ENCODE results near the gene APOLD1. TPM values are rescaled to one million over a fixed set of nuclear protein-coding genes. Genes with fewer than 3 reads are reported as not detected.
A peak's percentile ranks its signal among the peaks of the same experiment; 100 is the strongest.

APOLD1 gene
- polyA plus RNA-seq, 2 of the 4 experiments (the other 2 are of a cell fraction): 0.44 to 1.3 TPM

GRCh38 chr12:12794686-12795085, 9.2 kb downstream of the APOLD1 start:
- ATAC-seq (no peak), DNase-seq (ENCODE audit: low read depth in 1 of 2, low spot score in 1 of 2) (no peak), FAIRE-seq (no peak)
- CTCF ChIA-PET: interaction anchor here (1.6 to 3.9 kb wide), 3 partner anchors 14 to 97 kb away, joined by 5 to 31 read pairs (median 11); partner anchors contain the start of genes DDX47 and GPRC5A
- Histone ChIP-seq H3K9me3 (no peaks in the 10 kb centered on the region), H3K4me1 (peaks cover 15% of the 10 kb centered on the region; the same call in 2 of the 3 replicates), H3K4me2 (no peak overlapping the region), H3K27ac (no peak overlapping the region), H3K4me3 (no peak overlapping the region)
- TF ChIP-seq PBX3 (IDR thresholded peaks at IDR 0.05) (no peak), SREBF2 (IDR thresholded peaks at IDR 0.05) (no peak), RNF2 (IDR thresholded peaks at IDR 0.05; ENCODE audit: borderline replicate concordance, low read depth) (no peak), CBX8 (IDR thresholded peaks at IDR 0.05) (no peak), HOXB5 (CRISPR knock-in tag; IDR thresholded peaks at IDR 0.05) (no peak), REST (IDR thresholded peaks at IDR 0.05) (no peak), ZC3H11A (IDR thresholded peaks at IDR 0.05) (no peak), TP53 (CRISPR knock-in tag; IDR thresholded peaks at IDR 0.05) (no peak), ZNF302 (CRISPR knock-in tag; IDR thresholded peaks at IDR 0.05) (no peak), EHMT2 (IDR thresholded peaks at IDR 0.05; ENCODE audit: low read depth) (no peak), CHD2 (IDR thresholded peaks at IDR 0.05; ENCODE audit: low read length, partially characterized antibody) (no peak), RARB (CRISPR knock-in tag; IDR thresholded peaks at IDR 0.05) (no peak), JUN (IDR thresholded peaks at IDR 0.05) (no peak), HES2 (IDR thresholded peaks at IDR 0.05) (no peak), POLR2A (IDR thresholded peaks at IDR 0.05; ENCODE audit: low read length) (no peak)
- POLR2A ChIA-PET: no interaction called here
- WGBS (ENCODE audit: missing lambda C conversion rate): 88% methylated on average over 2 of the region's 2 CpGs

GRCh38 chr12:12796171-12796570, 10.7 kb downstream of the APOLD1 start:
- Histone ChIP-seq H3K4me3 (no peak overlapping the region), H3K4me1 (peaks cover 23% of the 10 kb centered on the region), H3K4me2 (no peak overlapping the region), H3K27ac (0 out of 6 replicates have a peak overlapping the region, but pooled peaks of 1 of the 2 experiments have one; percentile 28), H3K9me3 (no peaks in the 10 kb centered on the region)
- DNase-seq (ENCODE audit: low read depth in 1 of 2, low spot score in 1 of 2) (no peak), ATAC-seq (no peak), FAIRE-seq (no peak)
- POLR2A ChIA-PET: no interaction called here
- CTCF ChIA-PET: interaction anchor here (0.7 to 5.0 kb wide), 5 partner anchors 8 to 179 kb away, joined by 3 to 51 read pairs (median 5); no protein-coding TSS in a partner anchor
- WGBS (ENCODE audit: missing lambda C conversion rate): 61% methylated on average over 3 of the region's 3 CpGs
- TF ChIP-seq SREBF2 (IDR thresholded peaks at IDR 0.05) (no peak), JUNB (IDR thresholded peaks at IDR 0.05) (no peak), ESRRA (IDR thresholded peaks at IDR 0.05; ENCODE audit: borderline replicate concordance, low read length) (no peak), HMGXB4 (CRISPR knock-in tag; IDR thresholded peaks at IDR 0.05; ENCODE audit: borderline replicate concordance) (no peak), USF2 (IDR thresholded peaks at IDR 0.05) (no peak), ZNF302 (CRISPR knock-in tag; IDR thresholded peaks at IDR 0.05) (no peak), BCL3 (IDR thresholded peaks at IDR 0.05) (no peak), MAZ (IDR thresholded peaks at IDR 0.05; ENCODE audit: borderline replicate concordance, low read depth, low read length) (no peak), RNF2 (IDR thresholded peaks at IDR 0.05; ENCODE audit: borderline replicate concordance, low read depth) (no peak), RCOR1 (IDR thresholded peaks at IDR 0.05; ENCODE audit: low read depth, low read length) (no peak), POLR2A (IDR thresholded peaks at IDR 0.05; ENCODE audit: low read length) (no peak), MAX (IDR thresholded peaks at IDR 0.05) (no peak), FOXS1 (CRISPR knock-in tag; IDR thresholded peaks at IDR 0.05) (no peak), CBX2 (IDR thresholded peaks at IDR 0.05; ENCODE audit: borderline replicate concordance, low read depth) (no peak), CHD2 (IDR thresholded peaks at IDR 0.05; ENCODE audit: low read length, partially characterized antibody) (no peak), NPAS2 (CRISPR knock-in tag; IDR thresholded peaks at IDR 0.05; ENCODE audit: borderline replicate concordance) (no peak), SMC3 (IDR thresholded peaks at IDR 0.05) (no peak)
